Ovary (tissue), 9 donors: ENCODE measurements around the gene PRLH. TPM values are rescaled to one million over a fixed set of nuclear protein-coding genes. Genes with fewer than 3 reads are reported as not detected.

Experiments used
- DNase-seq, 5 donors: peaks; one replicate each; pipeline ENCODE4 v3.0.0-alpha.2; 2019 to 2020
- H3K27ac ChIP-seq, 2 donors: fragments of 200-600 bp; one replicate each; pipeline versions ENCODE4 v1.5.1 to v1.8.0; 2019 to 2022
- H3K27me3 ChIP-seq: fragments of 200-600 bp; one replicate; pipeline ENCODE4 v1.8.0; 2022
- H3K36me3 ChIP-seq: fragments of 200-600 bp; sonication (generic); one replicate; pipeline ENCODE4 v1.5.1; 2019
- H3K4me1 ChIP-seq: one replicate; pipeline ENCODE4 v1.8.1; 2013; ENCODE audit warnings: mild to moderate bottlenecking, moderate library complexity; ENCODE audit not compliant: insufficient read depth
- H3K4me3 ChIP-seq: fragments of 200-600 bp; sonication (generic); one replicate; pipeline ENCODE4 v1.5.1; 2017
- H3K9me3 ChIP-seq, 2 donors: fragments of 200-600 bp in 1 of 2; sonication (generic) in 1 of 2; one replicate each; pipeline versions ENCODE4 v1.5.1 to v1.8.1; 2013 to 2019; ENCODE audit warnings: mild to moderate bottlenecking in 1 of 2, moderate library complexity in 1 of 2
- EP300 ChIP-seq: sonication (generic); formaldehyde crosslinking; IDR thresholded peaks from one replicate; pipeline ENCODE4 v1.6.1; 2017; ENCODE audit warnings: antibody characterized with exemption
- POLR2A ChIP-seq: fragments of 450-650 bp; IDR thresholded peaks from one replicate; pipeline ENCODE4 v1.6.1; 2017; ENCODE audit warnings: antibody characterized with exemption, mild to moderate bottlenecking, moderate library complexity
- WGBS, 3 donors: extraction: QIAGEN DNeasy Blood & Tissue Kit in 1 of 3; methylation state at CpG; one replicate each; pipeline versions ENCODE4 v1.1.5 to v1.1.7; 2013 to 2017; 5-methylcytosine and 5-hydroxymethylcytosine counted together
- intact Hi-C, 4 donors: fragments of 100-400 bp; cut with DNase I; formaldehyde crosslinking; loops; one replicate each; pipeline versions ENCODE4 v1.11.0 to v1.15.1; 2022 to 2023
- polyA plus RNA-seq, 2 donors: library from polyadenylated mRNA; stranded (reverse); fragments of 200-250 nt in 1 of 2; fragments of 350-450 nt in 1 of 2; fragmentation: Illumina TruSeq in 1 of 2; extraction: RNeasy Lipid Tissue Mini Kit (QIAGEN cat#74804) in 1 of 2; gene quantifications; one replicate each; pipeline ENCODE4 v1.2.3, GENCODE V29; 2013 to 2014
- total RNA-seq, 7 donors: library from RNA; depleted of rRNA in 2 of 7; stranded (reverse); fragments of >200 nt in 2 of 7; fragmentation: NEBNext Ultra II Directional in 3 of 7; extraction: Animal tissue kit (Norgen Biotek cat#: 25700) in 3 of 7; gene quantifications; one replicate each; pipeline versions ENCODE4 v1.1.0 to v1.2.4, GENCODE V29; 2016 to 2023
- TF ChIP-seq, protein P1 (sequence below), 3 donors: fragments of 450-650 bp in 2 of 3; fragments of 200-600 bp in 1 of 3; IDR thresholded peaks; one replicate each; pipeline versions ENCODE4 v1.5.1 to v1.8.0; 2016 to 2022; ENCODE audit warnings: antibody characterized with exemption in 3 of 3, mild to moderate bottlenecking in 1 of 3
- donor health status: DM: no; HTN: no; CAD: no; lungs with moderate emphysema.
- donor health status: DM: no; HTN: no; CAD: no.
- donor health status: Bipolar disorder and iron deficiency.
- donor health status: DM: yes; HTN: yes; CAD: no.
- donor health status: DM: no; HTN: no; CAD: no.
- donor health status: DM: yes; HTN: yes; CAD: no.

PRLH gene
- total and polyA plus RNA-seq, 9 donors = not detected

DNA sequence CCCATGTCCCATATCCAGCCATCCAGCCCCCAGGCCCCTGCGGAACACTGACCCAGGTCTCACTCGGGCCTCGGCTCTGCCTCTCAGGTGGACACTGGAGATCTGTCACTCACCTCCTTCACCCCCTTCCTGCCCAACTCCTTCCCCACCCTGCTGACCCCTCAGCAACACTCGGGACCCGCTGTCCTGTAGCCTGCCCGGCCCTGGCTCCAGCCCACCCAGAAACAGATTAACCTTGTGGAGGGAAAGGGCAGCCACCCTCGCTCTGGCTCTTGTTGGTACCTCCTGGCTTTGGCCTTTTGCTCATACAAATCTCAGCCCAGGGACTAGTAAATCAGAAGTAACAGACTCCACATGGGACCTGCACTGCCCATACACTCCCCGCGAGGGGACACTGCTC, 29.8 kb upstream of the PRLH start:
- WGBS, 3 donors = 86 to 91% (median 90%) methylated on average over 9 of the region's 9 CpGs
- TF ChIP-seq POLR2A (no peak), EP300 (no peak)
- TF ChIP-seq, protein P1, sequence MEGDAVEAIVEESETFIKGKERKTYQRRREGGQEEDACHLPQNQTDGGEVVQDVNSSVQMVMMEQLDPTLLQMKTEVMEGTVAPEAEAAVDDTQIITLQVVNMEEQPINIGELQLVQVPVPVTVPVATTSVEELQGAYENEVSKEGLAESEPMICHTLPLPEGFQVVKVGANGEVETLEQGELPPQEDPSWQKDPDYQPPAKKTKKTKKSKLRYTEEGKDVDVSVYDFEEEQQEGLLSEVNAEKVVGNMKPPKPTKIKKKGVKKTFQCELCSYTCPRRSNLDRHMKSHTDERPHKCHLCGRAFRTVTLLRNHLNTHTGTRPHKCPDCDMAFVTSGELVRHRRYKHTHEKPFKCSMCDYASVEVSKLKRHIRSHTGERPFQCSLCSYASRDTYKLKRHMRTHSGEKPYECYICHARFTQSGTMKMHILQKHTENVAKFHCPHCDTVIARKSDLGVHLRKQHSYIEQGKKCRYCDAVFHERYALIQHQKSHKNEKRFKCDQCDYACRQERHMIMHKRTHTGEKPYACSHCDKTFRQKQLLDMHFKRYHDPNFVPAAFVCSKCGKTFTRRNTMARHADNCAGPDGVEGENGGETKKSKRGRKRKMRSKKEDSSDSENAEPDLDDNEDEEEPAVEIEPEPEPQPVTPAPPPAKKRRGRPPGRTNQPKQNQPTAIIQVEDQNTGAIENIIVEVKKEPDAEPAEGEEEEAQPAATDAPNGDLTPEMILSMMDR (IDR thresholded peaks at IDR 0.05) = no peak
- Histone ChIP-seq H3K27ac (no peak overlapping the region), H3K27me3 (no peaks in the 10 kb centered on the region), H3K4me1 (peaks cover 20% of the 10 kb centered on the region), H3K36me3 (no peaks in the 10 kb centered on the region), H3K4me3 (no peak overlapping the region), H3K9me3 (no peaks in the 10 kb centered on the region)
- DNase-seq = no peak
- intact Hi-C loops = no loop called here

DNA sequence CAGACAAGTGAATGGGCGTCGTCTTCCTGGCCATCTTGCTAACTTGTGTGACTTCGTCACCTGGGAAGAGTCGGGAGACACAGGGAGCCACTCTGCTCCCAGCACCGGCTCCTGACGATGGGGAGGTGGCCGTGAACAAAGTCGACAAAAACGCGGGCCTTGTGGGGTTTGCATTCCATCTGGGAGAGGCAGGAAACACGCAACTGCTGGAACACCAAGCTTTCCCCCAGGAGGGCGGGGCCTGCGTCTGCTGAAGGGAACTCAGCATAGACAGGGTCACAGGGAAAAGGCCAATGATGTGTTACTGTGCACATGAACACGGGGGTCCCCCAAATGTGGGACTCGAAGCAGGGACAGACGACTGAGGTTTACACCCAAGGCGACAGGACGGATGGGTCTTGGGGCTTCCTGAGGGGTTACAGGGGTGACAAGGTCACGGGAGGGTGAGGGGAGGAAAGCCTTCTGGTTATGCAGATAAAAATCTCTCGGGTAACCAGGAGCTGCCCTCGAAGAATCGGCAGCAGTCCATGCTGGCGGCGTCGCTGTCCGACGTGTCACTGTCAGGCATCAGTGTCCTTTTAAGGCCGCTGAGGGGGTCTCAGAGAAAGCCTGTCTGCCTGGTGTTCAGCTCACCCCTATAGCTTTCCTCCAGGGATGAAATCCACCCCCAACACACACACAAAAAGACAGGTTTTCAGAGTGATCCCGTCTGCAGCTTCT, 28.2 kb upstream of the PRLH start:
- TF ChIP-seq POLR2A = no peak
- TF ChIP-seq, protein P1 (IDR thresholded peaks at IDR 0.05) = no peak
- TF ChIP-seq EP300 = no peak
- Histone ChIP-seq H3K27ac (no peak overlapping the region), H3K27me3 (no peaks in the 10 kb centered on the region), H3K4me3 (no peak overlapping the region), H3K9me3 (no peaks in the 10 kb centered on the region), H3K36me3 (no peaks in the 10 kb centered on the region), H3K4me1 (peaks cover 20% of the 10 kb centered on the region)
- intact Hi-C loops = no loop called here
- 77 to 80% (median 78%) methylated on average over 29 of the region's 29 CpGs for WGBS, 3 donors
- DNase-seq = peak in 1 of 5 donors; percentile 45

DNA sequence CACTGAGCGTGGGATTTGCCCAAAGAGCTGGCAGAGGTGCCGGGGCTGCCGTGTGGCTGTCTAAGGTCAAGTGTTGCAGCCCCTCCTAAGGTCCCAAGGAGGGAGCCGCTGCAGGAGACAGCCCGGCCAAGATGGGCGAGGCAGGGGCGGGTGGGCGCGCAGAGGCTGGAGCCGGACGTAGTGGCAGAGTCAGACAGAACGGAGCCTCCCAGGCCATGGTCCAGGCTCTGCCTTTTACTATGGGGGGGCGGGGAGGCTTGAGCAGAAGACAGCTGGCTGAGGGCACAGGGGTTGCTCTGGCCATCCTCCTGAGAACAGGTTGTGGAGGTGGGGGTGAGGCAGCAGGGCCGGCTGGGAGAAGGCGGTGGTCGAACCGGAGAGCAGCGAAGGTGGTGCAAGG, 27.5 kb upstream of the PRLH start:
- intact Hi-C loops = no loop called here
- peaks cover 20% of the 10 kb centered on the region for H3K4me1 ChIP-seq
- no peaks in the 10 kb centered on the region for H3K9me3 ChIP-seq
- 84 to 93% (median 86%) methylated on average over 18 of the region's 18 CpGs for WGBS, 3 donors
- no peak overlapping the region for H3K27ac ChIP-seq
- no peak overlapping the region for H3K4me3 ChIP-seq
- H3K27me3 ChIP-seq = no peaks in the 10 kb centered on the region
- TF ChIP-seq, protein P1 (IDR thresholded peaks at IDR 0.05) = no peak
- no peak for TF ChIP-seq POLR2A
- no peak for TF ChIP-seq EP300
- H3K36me3 ChIP-seq = no peaks in the 10 kb centered on the region
- DNase-seq = peak in 1 of 5 donors; percentile 40

DNA sequence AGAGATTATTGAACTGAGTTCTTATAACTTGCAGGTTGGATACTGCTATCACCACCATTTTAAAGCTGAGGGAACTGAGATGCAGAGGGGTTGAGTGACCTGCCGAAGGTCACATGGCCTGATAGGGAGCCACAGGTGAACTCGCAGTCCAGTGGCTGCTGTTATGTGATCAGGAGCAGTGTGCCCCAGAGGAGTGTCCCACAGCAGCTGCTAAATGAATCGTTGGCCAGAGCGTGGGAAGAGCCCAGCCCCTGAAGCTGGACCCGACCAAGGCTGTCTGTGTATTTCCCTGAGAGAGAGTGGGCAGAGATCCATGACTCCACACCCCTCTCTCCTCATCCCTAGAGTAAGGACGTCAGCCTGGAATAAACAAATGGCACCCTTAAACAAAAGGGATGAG, 26.7 kb upstream of the PRLH start:
- Histone ChIP-seq H3K4me1 (peaks cover 20% of the 10 kb centered on the region), H3K27me3 (no peaks in the 10 kb centered on the region), H3K4me3 (no peak overlapping the region), H3K9me3 (no peaks in the 10 kb centered on the region), H3K36me3 (no peaks in the 10 kb centered on the region), H3K27ac (peak overlapping the region; percentile 49)
- intact Hi-C loops = no loop called here
- 26 to 50% (median 40%) methylated on average over 6 of the region's 6 CpGs for WGBS, 3 donors
- TF ChIP-seq EP300 (no peak), POLR2A (no peak)
- TF ChIP-seq, protein P1 (IDR thresholded peaks at IDR 0.05) = no peak
- peak in 2 of 5 donors; percentile 47 to 55 for DNase-seq
